Mesothelial cell of epicardium (in vitro differentiated cells): ENCODE data around the gene NCKAP5. TPM values are rescaled to one million over a fixed set of nuclear protein-coding genes. Genes with fewer than 3 reads are reported as not detected.

Experiments used
- DNase-seq, 2 experiments: peaks; one replicate each; pipeline ENCODE4 v3.0.0; 2021; ENCODE audit warnings: low spot score in 2 of 2; ENCODE audit not compliant: unreplicated experiment in 2 of 2
- H3K27ac Mint-ChIP-seq: 2 replicates; pipeline ENCODE4 v1.8.0; 2021; ENCODE audit warnings: mixed read lengths
- H3K27me3 Mint-ChIP-seq: 2 replicates; pipeline ENCODE4 v1.8.0; 2021; ENCODE audit warnings: low read depth, mixed read lengths
- H3K36me3 Mint-ChIP-seq: 2 replicates; pipeline ENCODE4 v1.8.0; 2021; ENCODE audit warnings: mixed read lengths
- H3K4me1 Mint-ChIP-seq: 2 replicates; pipeline ENCODE4 v1.8.0; 2021; ENCODE audit warnings: mixed read lengths
- H3K4me3 Mint-ChIP-seq: 2 replicates; pipeline ENCODE4 v1.8.0; 2021; ENCODE audit warnings: mild to moderate bottlenecking, moderate library complexity, mixed read lengths
- H3K9me3 Mint-ChIP-seq: 2 replicates; pipeline ENCODE4 v1.8.0; 2021; ENCODE audit warnings: mixed read lengths
- total RNA-seq: library from RNA; stranded (reverse); gene quantifications from 3 replicates; pipeline ENCODE4 v1.2.1, GENCODE V29; 2021
- TF ChIP-seq, protein P1 (sequence below): fragments of 200-600 bp; sonication (generic); IDR thresholded peaks from one replicate; pipeline ENCODE4 v1.5.0; 2021; ENCODE audit warnings: antibody characterized with exemption; ENCODE audit not compliant: unreplicated experiment

NCKAP5 gene
- total RNA-seq, 1 donor from 2014 or later: 2.1 TPM

DNA sequence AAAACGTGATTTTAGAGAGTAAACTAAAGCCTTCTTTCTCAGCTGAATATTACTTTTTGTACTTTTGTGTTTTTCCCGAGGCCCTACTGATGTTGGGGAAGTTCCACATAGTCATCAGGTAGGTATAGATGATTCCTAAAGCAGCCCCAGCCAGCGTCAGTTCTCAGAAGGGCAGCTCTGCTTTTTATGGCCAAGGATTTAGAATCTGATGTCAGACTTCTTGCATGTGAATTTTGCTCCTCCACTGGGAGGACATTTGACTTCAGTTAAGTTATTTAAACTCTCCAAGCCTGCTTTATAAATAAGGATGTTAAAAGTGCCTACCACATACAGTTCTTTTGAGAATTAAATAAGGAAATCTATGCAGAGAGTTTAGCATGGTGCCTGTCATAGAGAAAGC is 130.8 kb downstream of the NCKAP5 start:
- Mint-ChIP-seq H3K36me3 (no peaks in the 10 kb centered on the region), H3K27ac (no peak overlapping the region), H3K9me3 (no peaks in the 10 kb centered on the region), H3K27me3 (peaks cover 37% of the 10 kb centered on the region), H3K4me3 (no peak overlapping the region), H3K4me1 (peaks cover 23% of the 10 kb centered on the region)
- TF ChIP-seq, protein P1, sequence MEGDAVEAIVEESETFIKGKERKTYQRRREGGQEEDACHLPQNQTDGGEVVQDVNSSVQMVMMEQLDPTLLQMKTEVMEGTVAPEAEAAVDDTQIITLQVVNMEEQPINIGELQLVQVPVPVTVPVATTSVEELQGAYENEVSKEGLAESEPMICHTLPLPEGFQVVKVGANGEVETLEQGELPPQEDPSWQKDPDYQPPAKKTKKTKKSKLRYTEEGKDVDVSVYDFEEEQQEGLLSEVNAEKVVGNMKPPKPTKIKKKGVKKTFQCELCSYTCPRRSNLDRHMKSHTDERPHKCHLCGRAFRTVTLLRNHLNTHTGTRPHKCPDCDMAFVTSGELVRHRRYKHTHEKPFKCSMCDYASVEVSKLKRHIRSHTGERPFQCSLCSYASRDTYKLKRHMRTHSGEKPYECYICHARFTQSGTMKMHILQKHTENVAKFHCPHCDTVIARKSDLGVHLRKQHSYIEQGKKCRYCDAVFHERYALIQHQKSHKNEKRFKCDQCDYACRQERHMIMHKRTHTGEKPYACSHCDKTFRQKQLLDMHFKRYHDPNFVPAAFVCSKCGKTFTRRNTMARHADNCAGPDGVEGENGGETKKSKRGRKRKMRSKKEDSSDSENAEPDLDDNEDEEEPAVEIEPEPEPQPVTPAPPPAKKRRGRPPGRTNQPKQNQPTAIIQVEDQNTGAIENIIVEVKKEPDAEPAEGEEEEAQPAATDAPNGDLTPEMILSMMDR: no peak
- no peak for DNase-seq

DNA sequence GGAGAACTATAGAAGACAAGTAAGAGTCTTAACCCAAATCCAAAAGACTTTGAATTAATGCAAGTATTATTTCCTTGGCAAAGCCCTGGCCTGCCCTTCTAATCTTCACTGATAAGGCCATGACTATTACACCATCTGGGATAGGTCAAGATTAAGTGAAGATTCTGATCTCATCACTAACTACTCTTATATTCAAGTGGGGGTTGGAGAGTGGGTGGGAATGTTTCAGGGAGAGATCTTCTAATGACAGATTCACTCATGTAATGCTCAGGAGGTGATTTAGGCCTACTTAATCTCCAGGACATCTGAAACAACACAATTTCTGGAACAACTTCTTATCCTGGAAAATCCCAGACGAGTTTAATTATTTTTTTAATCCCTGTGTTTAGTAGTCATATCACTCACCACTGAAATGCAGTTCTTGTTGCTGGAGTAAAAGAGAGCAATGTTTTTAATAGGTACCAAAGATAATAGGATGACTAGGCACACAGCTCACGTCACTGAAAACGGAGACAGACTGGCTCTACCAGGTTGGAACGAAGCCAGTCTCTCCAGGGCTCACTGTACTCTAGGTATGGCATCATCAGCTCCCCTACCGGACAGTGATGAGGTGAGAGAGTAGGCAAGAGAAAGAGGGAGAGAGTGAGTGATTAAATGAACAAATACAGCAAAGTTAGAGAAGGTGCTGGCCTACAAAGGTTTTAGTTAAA is 133.1 kb downstream of the NCKAP5 start:
- no peaks in the 10 kb centered on the region for H3K36me3 Mint-ChIP-seq
- no peak overlapping the region for H3K4me3 Mint-ChIP-seq
- H3K9me3 Mint-ChIP-seq: no peaks in the 10 kb centered on the region
- H3K27me3 Mint-ChIP-seq: peaks cover 46% of the 10 kb centered on the region
- TF ChIP-seq, protein P1: no peak
- DNase-seq: no peak
- no peak overlapping the region for H3K27ac Mint-ChIP-seq
- H3K4me1 Mint-ChIP-seq: peaks cover 31% of the 10 kb centered on the region

DNA sequence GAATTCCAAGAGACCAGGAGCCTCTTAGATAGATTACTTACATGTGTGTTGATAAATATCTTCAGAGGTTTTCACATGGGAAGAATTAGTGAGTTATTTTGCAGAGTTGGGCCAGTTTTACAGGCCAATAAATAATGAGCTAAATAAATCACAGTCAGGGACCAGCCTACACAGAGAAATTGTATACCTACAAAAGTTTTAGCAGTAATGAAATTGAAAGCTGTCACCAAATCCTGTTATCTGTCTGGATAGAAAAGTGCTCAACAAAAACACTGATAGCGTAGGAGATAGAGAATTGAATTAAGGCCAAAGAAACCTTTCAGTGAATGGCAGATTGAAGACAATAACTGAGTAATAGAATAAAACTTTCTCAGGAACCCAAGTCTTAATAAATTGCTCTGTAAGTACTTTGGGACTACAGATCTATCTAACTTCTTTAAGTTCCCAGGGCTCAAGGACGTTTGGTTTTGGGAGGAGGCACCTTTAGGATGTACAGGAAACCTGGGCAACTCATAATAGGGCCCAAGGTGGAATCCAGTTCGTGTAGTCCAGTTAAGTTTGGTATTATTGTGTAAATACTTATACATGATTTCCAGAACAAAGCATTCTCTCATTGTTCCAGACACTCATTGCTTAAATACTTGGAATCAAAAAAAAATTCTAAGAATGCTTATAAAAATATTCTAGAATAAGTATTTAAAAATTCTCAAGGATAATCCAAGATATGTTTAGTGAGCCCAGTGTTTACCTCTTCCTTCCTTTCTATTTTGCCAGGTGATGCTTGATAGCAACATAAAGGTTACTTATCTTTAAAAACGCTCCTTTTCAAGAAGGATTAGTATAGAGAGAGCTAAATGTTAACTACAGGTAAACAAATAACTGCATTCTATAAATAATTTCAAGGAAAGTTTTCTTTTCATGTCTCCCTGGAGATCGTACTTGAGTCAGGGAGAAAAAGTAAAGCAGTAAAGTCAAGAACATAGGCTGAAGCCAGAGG is 134.5 kb downstream of the NCKAP5 start:
- Mint-ChIP-seq H3K9me3 (peaks cover 3% of the 10 kb centered on the region), H3K4me1 (peaks cover 31% of the 10 kb centered on the region), H3K27ac (peak overlapping the region; percentile 4), H3K36me3 (no peaks in the 10 kb centered on the region), H3K4me3 (no peak overlapping the region), H3K27me3 (peaks cover 42% of the 10 kb centered on the region)
- TF ChIP-seq, protein P1: no peak
- DNase-seq: no peak

DNA sequence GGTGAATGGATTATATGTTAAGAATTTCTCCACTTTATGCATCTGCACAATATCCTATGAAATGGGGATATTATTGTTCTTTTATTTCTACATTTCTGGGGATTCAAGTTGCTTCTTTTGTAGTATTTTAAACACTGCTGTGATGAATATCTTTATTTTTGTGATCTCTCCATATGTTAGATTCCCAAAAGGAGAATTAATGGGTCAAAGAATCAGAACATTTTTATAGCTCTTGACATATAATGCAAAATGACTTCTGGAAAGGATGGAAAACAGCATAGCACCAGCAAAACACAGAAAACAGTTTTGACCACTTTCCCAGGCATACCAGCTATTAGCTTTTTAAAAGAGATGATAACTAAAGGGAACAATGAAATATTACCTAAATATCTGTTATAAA is 135.5 kb downstream of the NCKAP5 start:
- Mint-ChIP-seq H3K9me3 (peaks cover 3% of the 10 kb centered on the region), H3K4me1 (peaks cover 31% of the 10 kb centered on the region), H3K27me3 (peaks cover 37% of the 10 kb centered on the region), H3K4me3 (no peak overlapping the region), H3K36me3 (no peaks in the 10 kb centered on the region), H3K27ac (no peak overlapping the region)
- DNase-seq: no peak
- TF ChIP-seq, protein P1: no peak

DNA sequence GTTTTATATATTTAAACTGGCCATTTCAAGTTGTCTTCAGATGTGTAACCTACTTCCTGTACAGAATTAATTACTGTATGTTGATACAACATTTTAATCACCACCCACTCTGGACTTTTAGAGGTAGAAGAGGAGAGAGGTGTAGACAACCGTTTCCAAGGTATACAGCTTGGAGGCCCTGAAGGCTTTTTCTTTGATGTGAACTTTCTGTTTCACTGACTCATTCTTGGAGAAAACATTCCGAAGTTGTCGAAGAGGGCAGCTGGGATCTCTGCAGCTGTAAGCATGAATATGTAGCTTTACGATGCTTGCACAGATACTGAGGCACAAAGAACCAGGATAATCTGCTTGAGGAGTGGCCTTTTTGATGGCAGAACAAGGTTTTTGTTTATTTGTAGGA is 137.0 kb downstream of the NCKAP5 start:
- Mint-ChIP-seq H3K27me3 (peaks cover 23% of the 10 kb centered on the region), H3K36me3 (no peaks in the 10 kb centered on the region), H3K4me1 (peaks cover 31% of the 10 kb centered on the region), H3K9me3 (peaks cover 3% of the 10 kb centered on the region), H3K27ac (no peak overlapping the region), H3K4me3 (no peak overlapping the region)
- DNase-seq: no peak
- TF ChIP-seq, protein P1: no peak
